Parathyroid adenoma (tissue), 2 donors: ENCODE measurements around the gene TCF4.
A peak's percentile ranks its signal among the peaks of the same experiment; 100 is the strongest.

Experiments
- H2AFZ ChIP-seq: fragments of 300-600 bp; sonication (generic); one replicate; pipeline ENCODE4 v1.7.0; 2017; ENCODE audit warnings: antibody characterized with exemption, mild to moderate bottlenecking
- H3K27ac ChIP-seq: fragments of 300-600 bp; sonication (generic); one replicate; pipeline ENCODE4 v1.7.0; 2017
- H3K27me3 ChIP-seq: fragments of 300-600 bp; sonication (generic); one replicate; pipeline ENCODE4 v1.7.0; 2017; ENCODE audit warnings: low read length; ENCODE audit not compliant: control insufficient read depth, insufficient read depth
- H3K36me3 ChIP-seq: fragments of 300-600 bp; sonication (generic); one replicate; pipeline ENCODE4 v1.7.0; 2017; ENCODE audit warnings: low read length; ENCODE audit not compliant: control insufficient read depth, insufficient read depth
- H3K4me1 ChIP-seq: fragments of 300-600 bp; sonication (generic); one replicate; pipeline ENCODE4 v1.7.0; 2017; ENCODE audit warnings: control low read depth
- H3K4me2 ChIP-seq: fragments of 300-600 bp; sonication (generic); one replicate; pipeline ENCODE4 v1.7.0; 2017; ENCODE audit warnings: low read length
- H3K4me3 ChIP-seq: fragments of 300-600 bp; sonication (generic); one replicate; pipeline ENCODE4 v1.7.0; 2017; ENCODE audit warnings: low read depth, low read length
- H3K79me2 ChIP-seq: fragments of 300-600 bp; sonication (generic); one replicate; pipeline ENCODE4 v1.7.0; 2017; ENCODE audit warnings: control low read depth
- H3K9ac ChIP-seq: fragments of 300-600 bp; sonication (generic); one replicate; pipeline ENCODE4 v1.7.0; 2017; ENCODE audit warnings: mild to moderate bottlenecking
- H3K9me3 ChIP-seq: fragments of 300-600 bp; sonication (generic); one replicate; pipeline ENCODE4 v1.7.0; 2017; ENCODE audit warnings: low read length; ENCODE audit not compliant: control insufficient read depth
- TF ChIP-seq, protein P1 (sequence below): fragments of 300-600 bp; sonication (generic); IDR thresholded peaks from one replicate; pipeline ENCODE4 v1.7.0; 2017; ENCODE audit warnings: antibody characterized with exemption, mild to moderate bottlenecking
- donor health status: primary hyperparathyroidism.

The TCF4 gene

GRCh38 chr18:55415258-55415871 lies 172.6 kb downstream of the TCF4 start:
- Histone ChIP-seq H3K9ac (no peak overlapping the region), H3K79me2 (peaks cover 6% of the 10 kb centered on the region), H3K9me3 (no peaks in the 10 kb centered on the region), H3K27ac (no peak overlapping the region), H3K27me3 (no peaks in the 10 kb centered on the region), H3K4me1 (peaks cover 3% of the 10 kb centered on the region), H3K4me3 (no peak overlapping the region), H3K36me3 (no peaks in the 10 kb centered on the region), H2AFZ (no peak overlapping the region), H3K4me2 (no peak overlapping the region)
- TF ChIP-seq, protein P1, sequence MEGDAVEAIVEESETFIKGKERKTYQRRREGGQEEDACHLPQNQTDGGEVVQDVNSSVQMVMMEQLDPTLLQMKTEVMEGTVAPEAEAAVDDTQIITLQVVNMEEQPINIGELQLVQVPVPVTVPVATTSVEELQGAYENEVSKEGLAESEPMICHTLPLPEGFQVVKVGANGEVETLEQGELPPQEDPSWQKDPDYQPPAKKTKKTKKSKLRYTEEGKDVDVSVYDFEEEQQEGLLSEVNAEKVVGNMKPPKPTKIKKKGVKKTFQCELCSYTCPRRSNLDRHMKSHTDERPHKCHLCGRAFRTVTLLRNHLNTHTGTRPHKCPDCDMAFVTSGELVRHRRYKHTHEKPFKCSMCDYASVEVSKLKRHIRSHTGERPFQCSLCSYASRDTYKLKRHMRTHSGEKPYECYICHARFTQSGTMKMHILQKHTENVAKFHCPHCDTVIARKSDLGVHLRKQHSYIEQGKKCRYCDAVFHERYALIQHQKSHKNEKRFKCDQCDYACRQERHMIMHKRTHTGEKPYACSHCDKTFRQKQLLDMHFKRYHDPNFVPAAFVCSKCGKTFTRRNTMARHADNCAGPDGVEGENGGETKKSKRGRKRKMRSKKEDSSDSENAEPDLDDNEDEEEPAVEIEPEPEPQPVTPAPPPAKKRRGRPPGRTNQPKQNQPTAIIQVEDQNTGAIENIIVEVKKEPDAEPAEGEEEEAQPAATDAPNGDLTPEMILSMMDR: peak; percentile 95

DNA sequence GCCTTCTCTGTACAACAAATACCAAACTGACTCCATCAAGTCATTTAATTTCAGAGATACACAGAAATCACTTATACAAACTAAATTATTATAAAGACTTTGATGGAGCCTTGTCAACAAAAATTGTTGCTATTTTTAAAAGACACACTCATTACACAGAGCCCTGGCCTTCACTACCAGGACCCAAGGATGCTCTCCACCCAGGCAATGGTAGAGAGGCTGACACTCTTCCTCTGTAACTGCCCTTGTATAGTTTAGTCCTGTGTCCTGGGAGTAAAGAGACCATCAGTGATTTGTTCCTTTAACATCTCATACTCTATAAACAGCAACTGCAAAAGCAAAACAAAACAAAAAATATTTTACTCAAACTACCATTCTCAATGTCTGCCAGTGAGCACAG lies 173.5 kb downstream of the TCF4 start:
- no peaks in the 10 kb centered on the region for H3K36me3 ChIP-seq
- TF ChIP-seq, protein P1: no peak
- no peak overlapping the region for H3K27ac ChIP-seq
- no peaks in the 10 kb centered on the region for H3K4me1 ChIP-seq
- H3K4me2 ChIP-seq: no peak overlapping the region
- H3K9ac ChIP-seq: no peak overlapping the region
- no peak overlapping the region for H2AFZ ChIP-seq
- peaks cover 6% of the 10 kb centered on the region for H3K79me2 ChIP-seq
- no peaks in the 10 kb centered on the region for H3K27me3 ChIP-seq
- H3K4me3 ChIP-seq: no peak overlapping the region
- H3K9me3 ChIP-seq: no peaks in the 10 kb centered on the region

GRCh38 chr18:55413474-55413873 lies 174.5 kb downstream of the TCF4 start:
- Histone ChIP-seq H3K4me2 (no peak overlapping the region), H3K9ac (no peak overlapping the region), H3K27me3 (no peaks in the 10 kb centered on the region), H2AFZ (no peak overlapping the region), H3K4me1 (no peaks in the 10 kb centered on the region), H3K79me2 (peaks cover 6% of the 10 kb centered on the region), H3K27ac (no peak overlapping the region), H3K36me3 (no peaks in the 10 kb centered on the region), H3K4me3 (no peak overlapping the region), H3K9me3 (no peaks in the 10 kb centered on the region)
- TF ChIP-seq, protein P1: no peak

DNA sequence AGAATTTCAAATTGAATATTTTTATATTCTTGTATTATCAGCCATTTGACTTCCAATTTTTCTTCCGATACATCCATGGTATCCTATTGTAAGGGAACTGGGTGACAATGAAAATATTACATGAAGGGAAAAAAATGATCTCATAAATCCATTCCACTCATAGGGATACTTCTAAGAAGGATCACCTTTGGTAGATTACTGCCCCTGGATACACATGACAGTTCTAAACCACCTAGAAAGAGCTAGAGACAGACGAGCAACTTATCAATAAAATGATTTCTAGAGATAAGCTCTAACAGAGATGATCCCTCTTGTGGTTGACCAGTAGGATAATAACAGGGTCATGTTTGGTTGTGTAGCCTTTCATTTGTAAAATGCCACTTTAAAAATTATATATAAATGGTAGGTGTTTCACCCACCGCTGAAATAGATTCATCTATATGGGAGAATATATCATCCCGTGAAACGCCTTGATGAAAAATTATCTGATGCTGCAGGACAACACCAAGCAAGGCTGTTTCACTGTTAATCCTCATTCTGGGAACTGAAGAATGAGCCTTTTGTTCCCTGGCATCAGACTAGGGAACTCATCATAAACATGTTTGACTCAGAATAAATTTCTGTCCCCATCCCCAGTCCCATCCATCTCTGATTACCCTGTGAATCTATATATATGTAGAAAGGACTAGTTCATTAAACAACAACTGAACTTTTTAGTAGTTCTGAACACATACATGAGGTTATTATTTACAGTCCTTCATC lies 180.0 kb downstream of the TCF4 start:
- Histone ChIP-seq H3K4me3 (no peak overlapping the region), H2AFZ (no peak overlapping the region), H3K4me2 (no peak overlapping the region), H3K79me2 (peaks cover 3% of the 10 kb centered on the region), H3K27ac (no peak overlapping the region), H3K27me3 (no peaks in the 10 kb centered on the region), H3K36me3 (no peaks in the 10 kb centered on the region), H3K4me1 (peaks cover 9% of the 10 kb centered on the region), H3K9me3 (no peaks in the 10 kb centered on the region), H3K9ac (no peak overlapping the region)
- TF ChIP-seq, protein P1: no peak
